BLaER1 (cell line): Measurements from ENCODE around the gene SLC35B4.

Experiments
- H3K27ac ChIP-seq: shearing (Covaris generic); formaldehyde crosslinking; 2 replicates; pipeline ENCODE4 v1.8.1; 2022
- H3K27me3 ChIP-seq: shearing (Covaris generic); formaldehyde crosslinking; 2 replicates; pipeline ENCODE4 v1.8.1; 2022
- H3K36me3 ChIP-seq: shearing (Covaris generic); formaldehyde crosslinking; 2 replicates; pipeline ENCODE4 v1.8.1; 2022
- H3K4me1 ChIP-seq: shearing (Covaris generic); formaldehyde crosslinking; 2 replicates; pipeline ENCODE4 v1.8.1; 2022
- H3K4me2 ChIP-seq: shearing (Covaris generic); formaldehyde crosslinking; 2 replicates; pipeline ENCODE4 v1.8.1; 2022
- H3K4me3 ChIP-seq: shearing (Covaris generic); formaldehyde crosslinking; 2 replicates; pipeline ENCODE4 v1.8.1; 2022
- H3K9ac ChIP-seq: shearing (Covaris generic); formaldehyde crosslinking; 2 replicates; pipeline ENCODE4 v1.8.1; 2022
- H3K9me3 ChIP-seq: shearing (Covaris generic); formaldehyde crosslinking; 2 replicates; pipeline ENCODE4 v1.8.1; 2022
- H4K20me1 ChIP-seq: shearing (Covaris generic); formaldehyde crosslinking; 2 replicates; pipeline ENCODE4 v1.8.1; 2022
- Cebpa-rat ChIP-seq: shearing (Covaris generic); IDR thresholded peaks from 2 replicates; pipeline ENCODE4 v1.8.1; 2022

SLC35B4 gene

GRCh38 chr7:134279898-134280297 lies 36.8 kb downstream of the SLC35B4 start:
- Histone ChIP-seq H3K27ac (no peak overlapping the region), H4K20me1 (no peaks in the 10 kb centered on the region), H3K9ac (no peak overlapping the region), H3K4me2 (no peak overlapping the region), H3K27me3 (no peaks in the 10 kb centered on the region), H3K4me3 (no peak overlapping the region), H3K9me3 (no peaks in the 10 kb centered on the region), H3K36me3 (no peaks in the 10 kb centered on the region), H3K4me1 (peaks cover 8% of the 10 kb centered on the region; the same call in 1 of the 2 replicates)
- TF ChIP-seq Cebpa-rat = no peak

GRCh38 chr7:134279336-134279735 lies 37.4 kb downstream of the SLC35B4 start:
- Histone ChIP-seq H4K20me1 (no peaks in the 10 kb centered on the region), H3K27ac (no peak overlapping the region), H3K36me3 (no peaks in the 10 kb centered on the region), H3K4me1 (peaks cover 8% of the 10 kb centered on the region; the same call in 1 of the 2 replicates), H3K4me2 (no peak overlapping the region), H3K27me3 (no peaks in the 10 kb centered on the region), H3K4me3 (no peak overlapping the region), H3K9me3 (no peaks in the 10 kb centered on the region), H3K9ac (no peak overlapping the region)
- no peak for TF ChIP-seq Cebpa-rat

GRCh38 chr7:134278502-134279153 lies 38.1 kb downstream of the SLC35B4 start:
- Histone ChIP-seq H3K27me3 (no peaks in the 10 kb centered on the region), H3K4me2 (no peak overlapping the region), H4K20me1 (no peaks in the 10 kb centered on the region), H3K36me3 (no peaks in the 10 kb centered on the region), H3K9me3 (no peaks in the 10 kb centered on the region), H3K4me1 (peaks cover 2% of the 10 kb centered on the region; the same call in 1 of the 2 replicates), H3K27ac (no peak overlapping the region), H3K9ac (no peak overlapping the region), H3K4me3 (no peak overlapping the region)
- TF ChIP-seq Cebpa-rat = no peak

GRCh38 chr7:134276951-134277350 lies 39.8 kb downstream of the SLC35B4 start:
- H3K4me1 ChIP-seq = no peaks in the 10 kb centered on the region
- H3K36me3 ChIP-seq = no peaks in the 10 kb centered on the region
- no peak overlapping the region for H3K9ac ChIP-seq
- TF ChIP-seq Cebpa-rat = no peak
- H3K4me2 ChIP-seq = no peak overlapping the region
- no peaks in the 10 kb centered on the region for H3K9me3 ChIP-seq
- H3K4me3 ChIP-seq = no peak overlapping the region
- no peaks in the 10 kb centered on the region for H4K20me1 ChIP-seq
- no peak overlapping the region for H3K27ac ChIP-seq
- H3K27me3 ChIP-seq = no peaks in the 10 kb centered on the region

- no peak for TF ChIP-seq Cebpa-rat
These were observed 54.4 kb downstream of the SLC35B4 start for GRCh38 chr7:134262322-134262721.

GRCh38 chr7:134255814-134256213 lies 60.9 kb downstream of the SLC35B4 start:
- Histone ChIP-seq H3K27me3 (no peaks in the 10 kb centered on the region), H3K4me1 (no peaks in the 10 kb centered on the region), H3K9ac (no peak overlapping the region), H3K27ac (no peak overlapping the region), H3K4me3 (no peak overlapping the region), H4K20me1 (no peaks in the 10 kb centered on the region), H3K9me3 (no peaks in the 10 kb centered on the region), H3K4me2 (no peak overlapping the region), H3K36me3 (no peaks in the 10 kb centered on the region)
- no peak for TF ChIP-seq Cebpa-rat

More at GRCh38 chr7:134262322-134262721, 54.4 kb downstream of the SLC35B4 start:
- Histone ChIP-seq H3K4me1 (no peaks in the 10 kb centered on the region), H3K4me2 (no peak overlapping the region), H3K9ac (no peak overlapping the region), H3K36me3 (no peaks in the 10 kb centered on the region), H4K20me1 (no peaks in the 10 kb centered on the region), H3K27ac (no peak overlapping the region), H3K9me3 (0 out of 2 replicates have a peak, but pooled peaks cover 3% of the 10 kb centered on the region), H3K4me3 (no peak overlapping the region), H3K27me3 (no peaks in the 10 kb centered on the region)

GRCh38 chr7:134254311-134254710 lies 62.4 kb downstream of the SLC35B4 start:
- Histone ChIP-seq H3K4me1 (no peaks in the 10 kb centered on the region), H3K27ac (no peak overlapping the region), H3K4me3 (no peak overlapping the region), H3K9me3 (no peaks in the 10 kb centered on the region), H3K4me2 (no peak overlapping the region), H3K36me3 (no peaks in the 10 kb centered on the region), H4K20me1 (no peaks in the 10 kb centered on the region), H3K9ac (no peak overlapping the region), H3K27me3 (no peaks in the 10 kb centered on the region)
- no peak for TF ChIP-seq Cebpa-rat

- Histone ChIP-seq H3K4me2 (no peak overlapping the region), H3K9ac (no peak overlapping the region)
These were observed 68.5 kb downstream of the SLC35B4 start for GRCh38 chr7:134248196-134248595.

GRCh38 chr7:134246761-134247160 lies 70.0 kb downstream of the SLC35B4 start:
- H4K20me1 ChIP-seq = no peaks in the 10 kb centered on the region
- H3K9ac ChIP-seq = no peak overlapping the region
- TF ChIP-seq Cebpa-rat = no peak
- no peaks in the 10 kb centered on the region for H3K36me3 ChIP-seq
- no peaks in the 10 kb centered on the region for H3K4me1 ChIP-seq
- H3K27ac ChIP-seq = no peak overlapping the region
- H3K4me3 ChIP-seq = no peak overlapping the region
- no peaks in the 10 kb centered on the region for H3K27me3 ChIP-seq
- no peak overlapping the region for H3K4me2 ChIP-seq
- no peaks in the 10 kb centered on the region for H3K9me3 ChIP-seq

More at GRCh38 chr7:134248196-134248595, 68.5 kb downstream of the SLC35B4 start:
- Histone ChIP-seq H4K20me1 (no peaks in the 10 kb centered on the region), H3K4me1 (no peaks in the 10 kb centered on the region), H3K27me3 (no peaks in the 10 kb centered on the region), H3K36me3 (no peaks in the 10 kb centered on the region), H3K27ac (no peak overlapping the region), H3K4me3 (no peak overlapping the region), H3K9me3 (no peaks in the 10 kb centered on the region)
- no peak for TF ChIP-seq Cebpa-rat

- Histone ChIP-seq H3K27me3 (no peaks in the 10 kb centered on the region), H3K36me3 (no peaks in the 10 kb centered on the region), H3K27ac (no peak overlapping the region), H3K9ac (no peak overlapping the region), H3K4me3 (no peak overlapping the region), H3K4me1 (no peaks in the 10 kb centered on the region), H3K4me2 (no peak overlapping the region), H4K20me1 (no peaks in the 10 kb centered on the region), H3K9me3 (no peaks in the 10 kb centered on the region)
- no peak for TF ChIP-seq Cebpa-rat
These were observed 70.4 kb downstream of the SLC35B4 start for GRCh38 chr7:134246347-134246746.
